CD4-positive, alpha-beta memory T cell (primary cell): ENCODE data around the gene ZNF74. TPM values are rescaled to one million over a fixed set of nuclear protein-coding genes. Genes with fewer than 3 reads are reported as not detected.

Experiments
- CTCF ChIA-PET: fragments of 350-600 bp; sonication (Branson Sonifier 250); formaldehyde crosslinking; loops from one replicate; lab custom pipeline; 2021; ENCODE audit warnings: inconsistent platforms; ENCODE audit not compliant: partially characterized antibody; lab: Charles Lee
- POLR2A ChIA-PET: fragments of 350-600 bp; sonication (Branson Sonifier 250); formaldehyde crosslinking; loops from one replicate; lab custom pipeline; 2021; ENCODE audit not compliant: partially characterized antibody; lab: Charles Lee
- DNase-seq, 5 donors: peaks; one replicate each; pipeline versions ENCODE4 v3.0.0 to v3.0.0-alpha.2; 2020 to 2022; ENCODE audit warnings: mixed read lengths in 1 of 5
- H3K27ac ChIP-seq: one replicate; pipeline ENCODE4 v1.7.0; 2013; ENCODE audit warnings: low read depth, low read length
- H3K27me3 ChIP-seq: 2 replicates; pipeline ENCODE4 v1.7.0; 2013; ENCODE audit warnings: mild to moderate bottlenecking, low read length, moderate library complexity; ENCODE audit not compliant: insufficient read depth
- H3K36me3 ChIP-seq: 2 replicates; pipeline ENCODE4 v1.7.0; 2013; ENCODE audit warnings: mild to moderate bottlenecking, low read length, moderate library complexity; ENCODE audit not compliant: insufficient read depth
- H3K4me1 ChIP-seq: 2 replicates; pipeline ENCODE4 v1.7.0; 2013; ENCODE audit warnings: mild to moderate bottlenecking, low read length, moderate library complexity; ENCODE audit not compliant: insufficient read depth
- H3K4me3 ChIP-seq, 2 donors: one replicate each; pipeline ENCODE4 v1.7.0; 2013; ENCODE audit warnings: low read length in 2 of 2, mild to moderate bottlenecking in 1 of 2
- H3K9me3 ChIP-seq, 2 donors: one replicate each; pipeline ENCODE4 v1.7.0; 2013; ENCODE audit warnings: low read length in 2 of 2, control low read depth in 1 of 2; ENCODE audit not compliant: control insufficient read depth in 1 of 2
- H3K27ac Mint-ChIP-seq, 7 donors: one replicate each; pipeline ENCODE4 v1.8.0; 2020 to 2021; ENCODE audit warnings: mixed read lengths in 7 of 7, mild to moderate bottlenecking in 6 of 7, inconsistent platforms in 3 of 7, moderate library complexity in 3 of 7
- H3K27me3 Mint-ChIP-seq, 2 donors: one replicate each; pipeline ENCODE4 v1.8.0; 2020 to 2021; ENCODE audit warnings: mixed read lengths in 2 of 2
- H3K36me3 Mint-ChIP-seq, 2 donors: one replicate each; pipeline ENCODE4 v1.8.0; 2020 to 2021; ENCODE audit warnings: mixed read lengths in 2 of 2, inconsistent platforms in 1 of 2, mild to moderate bottlenecking in 1 of 2
- H3K4me1 Mint-ChIP-seq, 4 donors: one replicate each; pipeline ENCODE4 v1.8.0; 2020 to 2021; ENCODE audit warnings: mixed read lengths in 4 of 4, mild to moderate bottlenecking in 1 of 4
- H3K4me3 Mint-ChIP-seq, 8 donors: one replicate each; pipeline ENCODE4 v1.8.0; 2020 to 2021; ENCODE audit warnings: mixed read lengths in 8 of 8, mild to moderate bottlenecking in 7 of 8, moderate library complexity in 6 of 8, inconsistent platforms in 3 of 8
- H3K9me3 Mint-ChIP-seq, 8 donors: one replicate each; pipeline ENCODE4 v1.8.0; 2020 to 2021; ENCODE audit warnings: mixed read lengths in 8 of 8, mild to moderate bottlenecking in 5 of 8, inconsistent platforms in 3 of 8, moderate library complexity in 1 of 8
- intact Hi-C: fragments of 100-400 bp; cut with micrococcal nuclease; formaldehyde crosslinking; loops from one replicate; pipeline ENCODE4 v1.15.1; 2023
- polyA plus RNA-seq, 2 donors: library from polyadenylated mRNA; unstranded; fragments of 300-500 nt; fragmentation: Illumina TruSeq; gene quantifications; one replicate each; pipeline ENCODE4 v1.2.3, GENCODE V29; 2021
- total RNA-seq, 2 experiments: library from RNA; stranded (reverse); gene quantifications; one replicate each; pipeline ENCODE4 v1.2.3, GENCODE V29; 2021

Gene ZNF74
- total and polyA plus RNA-seq, 4 experiments from 2014 or later = 3.0 to 17.4 (median 13.3) TPM

DNA sequence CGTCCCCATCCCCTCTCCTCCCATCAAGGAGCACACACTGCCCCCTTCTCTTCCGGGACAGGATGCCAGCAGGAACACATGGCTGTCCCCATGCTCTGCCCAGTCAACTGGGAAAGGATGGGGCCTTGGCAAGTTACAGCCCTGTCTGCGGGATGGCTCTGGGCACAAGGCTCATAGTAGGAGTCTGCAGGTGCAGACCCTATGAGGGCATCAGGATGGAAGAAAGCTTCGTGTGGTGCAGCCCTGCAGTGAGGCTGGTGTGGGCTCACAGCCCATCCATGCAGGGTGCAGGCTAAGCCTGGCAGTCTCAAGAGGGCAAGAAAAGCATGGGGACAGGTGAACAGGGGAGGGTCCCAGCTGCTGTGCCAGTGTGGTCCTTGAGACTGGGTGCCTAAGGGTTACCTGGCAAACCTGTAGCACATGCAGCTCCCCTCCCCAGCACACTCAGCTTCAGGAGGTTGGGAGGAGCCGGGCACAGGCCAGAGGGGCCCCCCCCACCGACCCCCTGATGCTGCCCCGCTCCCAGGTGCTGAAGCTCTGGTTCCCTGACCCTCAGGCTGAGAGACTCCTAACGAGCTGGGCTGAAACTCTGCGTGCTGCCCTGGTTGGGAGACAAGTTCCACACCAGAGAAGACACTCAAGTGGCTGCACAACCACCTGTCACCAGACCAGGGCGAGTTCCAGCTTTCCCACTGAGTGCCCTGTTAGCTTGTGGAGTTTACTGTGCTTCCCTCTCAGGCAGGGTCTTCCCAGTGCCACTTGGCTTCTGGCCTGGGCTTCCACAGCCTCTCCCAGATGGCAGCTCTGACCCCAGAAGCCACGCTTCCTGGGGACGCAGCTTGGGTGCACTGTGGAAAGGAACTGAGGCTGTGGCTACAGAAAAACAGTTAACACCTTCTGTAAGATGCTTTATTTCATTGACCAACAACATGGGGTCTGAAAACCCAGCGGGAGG is 47.0 kb downstream of the ZNF74 start:
- H3K4me3 Mint-ChIP-seq = no peak overlapping the region
- peaks cover 21% of the 10 kb centered on the region for H3K4me1 ChIP-seq
- no peak overlapping the region for H3K27ac ChIP-seq
- intact Hi-C loops = no loop called here
- peaks cover 5 to 14% (median 12%) of the 10 kb centered on the region in 4 donors for H3K4me1 Mint-ChIP-seq
- H3K36me3 Mint-ChIP-seq = peaks cover 18 to 19% of the 10 kb centered on the region in 2 donors
- peaks cover 16% of the 10 kb centered on the region for H3K27me3 ChIP-seq
- H3K27me3 Mint-ChIP-seq = peaks cover 11 to 13% of the 10 kb centered on the region in 2 donors
- H3K27ac Mint-ChIP-seq = no peak overlapping the region
- CTCF ChIA-PET = interaction anchor here (0.7 kb wide), 1 partner anchor 16 kb away, joined by 4 read pairs; no protein-coding TSS in a partner anchor
- POLR2A ChIA-PET = interaction anchor here (1.3 to 2.2 kb wide), 3 partner anchors 9 to 22 kb away, joined by 4 to 7 read pairs (median 5); no protein-coding TSS in a partner anchor
- no peak for DNase-seq
- no peak overlapping the region for H3K4me3 ChIP-seq
- no peaks in the 10 kb centered on the region for H3K9me3 ChIP-seq
- no peaks in the 10 kb centered on the region for H3K9me3 Mint-ChIP-seq
- H3K36me3 ChIP-seq = peaks cover 10% of the 10 kb centered on the region

DNA sequence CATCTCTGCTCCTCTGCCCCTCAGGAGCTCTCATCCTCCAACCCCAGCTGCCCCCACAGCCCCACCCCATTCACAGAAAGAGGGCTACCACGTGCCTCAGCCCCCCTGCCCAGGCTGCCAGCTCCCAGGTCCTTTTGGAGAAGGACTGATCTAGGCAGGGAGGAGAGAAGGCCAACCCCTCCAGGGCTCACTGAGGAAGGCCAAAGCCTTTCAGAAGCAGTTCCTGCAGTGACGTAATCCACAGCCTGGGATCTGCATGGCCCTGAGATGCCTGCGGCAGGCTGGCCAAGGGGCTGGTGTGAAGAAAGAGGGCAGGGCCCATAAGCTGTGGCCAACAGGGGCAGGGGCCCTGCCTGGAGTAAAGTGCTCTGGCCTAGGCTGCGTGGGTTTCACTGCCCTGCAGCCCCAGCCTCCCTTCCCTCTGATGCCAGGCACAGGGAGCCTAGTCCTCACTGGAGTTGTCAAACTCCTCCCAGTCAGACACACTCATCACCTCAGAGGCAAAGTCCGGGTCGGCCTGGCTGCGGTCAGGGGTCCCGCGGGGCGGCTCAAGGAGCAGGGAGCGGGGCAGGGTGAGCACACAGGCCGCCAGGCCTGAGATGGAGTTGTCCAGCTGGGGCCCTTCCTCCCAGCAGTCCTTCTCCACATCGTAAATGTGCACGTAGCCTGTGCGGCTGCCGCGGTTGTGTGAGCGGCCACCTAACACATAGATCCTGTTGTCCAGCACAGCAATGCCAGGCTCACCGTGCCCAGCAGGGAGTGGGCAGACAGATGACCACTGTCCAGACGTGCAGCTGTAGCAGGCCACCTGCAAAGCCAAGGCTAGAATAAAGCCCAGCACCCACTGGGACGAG is 47.9 kb downstream of the ZNF74 start:
- Histone ChIP-seq H3K9me3 (no peaks in the 10 kb centered on the region), H3K27ac (no peak overlapping the region), H3K4me1 (peaks cover 14% of the 10 kb centered on the region), H3K36me3 (peaks cover 17% of the 10 kb centered on the region), H3K4me3 (no peak overlapping the region), H3K27me3 (peaks cover 9% of the 10 kb centered on the region)
- no peak for DNase-seq
- peaks cover 23 to 26% of the 10 kb centered on the region in 2 donors for H3K36me3 Mint-ChIP-seq
- intact Hi-C loops = no loop called here
- ChIA-PET CTCF (interaction anchor here (0.7 kb wide), 1 partner anchor 15 kb away, joined by 4 read pairs; no protein-coding TSS in a partner anchor), POLR2A (interaction anchor here (1.3 to 2.2 kb wide), 2 partner anchors 13 to 21 kb away, joined by 4 to 7 read pairs; no protein-coding TSS in a partner anchor)
- no peaks in the 10 kb centered on the region for H3K9me3 Mint-ChIP-seq
- H3K4me3 Mint-ChIP-seq = no peak overlapping the region
- peaks cover 9 to 10% of the 10 kb centered on the region in 2 donors for H3K27me3 Mint-ChIP-seq
- H3K27ac Mint-ChIP-seq = no peak overlapping the region
- peaks cover 4 to 11% (median 10%) of the 10 kb centered on the region in 4 donors for H3K4me1 Mint-ChIP-seq

DNA sequence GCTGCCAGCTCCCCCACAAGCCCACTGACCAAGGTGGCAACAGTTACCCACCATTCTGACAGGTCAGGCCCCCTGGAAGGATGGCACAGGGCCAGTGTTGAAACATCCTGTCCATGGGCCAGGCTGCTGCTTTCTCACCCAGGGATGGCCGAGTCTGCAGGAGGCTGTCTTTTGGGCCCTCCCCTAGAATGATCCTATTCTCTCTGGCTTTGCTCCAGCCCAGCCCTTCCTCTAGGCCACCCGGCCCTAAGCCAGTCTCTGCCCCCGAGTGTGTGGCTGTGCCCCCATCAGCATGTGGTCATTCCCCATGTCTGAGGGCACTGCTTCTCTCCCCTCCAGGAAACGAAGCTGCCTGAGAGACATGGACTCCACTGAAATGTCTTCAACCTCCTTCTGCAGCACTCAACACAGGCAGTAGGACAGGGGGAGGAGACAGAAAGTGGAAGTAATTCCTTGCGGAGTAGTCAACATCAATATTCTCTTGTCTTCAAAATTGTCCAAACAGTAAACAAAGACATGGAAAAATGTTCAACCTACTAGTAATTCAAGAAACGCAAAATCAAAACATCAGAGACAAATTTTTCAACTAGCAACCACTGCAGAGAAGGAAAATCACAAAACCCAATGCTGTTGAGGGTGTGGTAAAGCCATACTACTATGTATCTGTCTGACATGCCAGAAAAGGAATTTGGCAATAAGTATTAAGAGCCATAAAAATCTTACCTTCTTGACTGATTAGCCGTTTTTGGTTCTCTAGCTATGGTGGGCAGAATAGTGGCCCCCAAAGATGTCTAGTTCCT is 48.7 kb downstream of the ZNF74 start:
- H3K27ac Mint-ChIP-seq = peak overlapping the region in 1 of 7 donors; percentile 68
- H3K4me1 Mint-ChIP-seq = peaks cover 0 to 7% (median 6%) of the 10 kb centered on the region in 4 donors
- no peak overlapping the region for H3K4me3 Mint-ChIP-seq
- Histone ChIP-seq H3K36me3 (peaks cover 17% of the 10 kb centered on the region), H3K27me3 (peaks cover 4% of the 10 kb centered on the region), H3K27ac (no peak overlapping the region), H3K4me1 (peaks cover 9% of the 10 kb centered on the region), H3K9me3 (no peaks in the 10 kb centered on the region), H3K4me3 (no peak overlapping the region)
- intact Hi-C loops = no loop called here
- H3K27me3 Mint-ChIP-seq = peaks cover 5 to 6% of the 10 kb centered on the region in 2 donors
- CTCF ChIA-PET = interaction anchor here (1.6 to 2.6 kb wide), 2 partner anchors 12 to 14 kb away, joined by 4 to 9 read pairs; no protein-coding TSS in a partner anchor
- peaks cover 27 to 29% of the 10 kb centered on the region in 2 donors for H3K36me3 Mint-ChIP-seq
- POLR2A ChIA-PET = interaction anchor here (2.2 kb wide), 1 partner anchor 14 kb away, joined by 7 read pairs; no protein-coding TSS in a partner anchor
- no peaks in the 10 kb centered on the region for H3K9me3 Mint-ChIP-seq
- no peak for DNase-seq

DNA sequence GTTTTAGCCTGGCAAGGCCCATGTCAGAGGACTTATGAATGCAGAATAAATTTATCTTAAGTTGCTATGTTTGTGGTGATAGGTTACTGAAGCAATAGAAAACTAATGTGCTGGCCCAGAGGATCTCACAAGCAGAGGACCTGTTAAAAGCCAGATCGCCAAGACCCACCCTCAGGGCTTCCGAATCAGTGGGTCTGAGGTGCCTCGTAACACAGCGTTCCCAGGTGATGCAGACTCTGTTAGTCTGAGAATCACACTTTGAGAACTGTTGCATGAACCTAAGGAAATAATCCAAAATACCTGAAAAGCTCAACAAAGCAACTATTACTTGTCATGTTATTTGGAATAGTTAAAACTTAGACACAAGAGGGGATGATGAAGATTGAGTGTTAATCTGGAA is 50.4 kb downstream of the ZNF74 start:
- Mint-ChIP-seq H3K4me1 (peaks cover 0 to 2% (median 0%) of the 10 kb centered on the region in 4 donors), H3K36me3 (peaks cover 27 to 32% of the 10 kb centered on the region in 2 donors), H3K27ac (no peak overlapping the region), H3K9me3 (no peaks in the 10 kb centered on the region), H3K27me3 (peaks cover 0 to 2% of the 10 kb centered on the region in 2 donors), H3K4me3 (no peak overlapping the region)
- H3K4me1 ChIP-seq = no peaks in the 10 kb centered on the region
- peaks cover 17% of the 10 kb centered on the region for H3K36me3 ChIP-seq
- ChIA-PET POLR2A (no interaction called here), CTCF (interaction anchor here (0.8 to 2.6 kb wide), 3 partner anchors 11 to 81 kb away, joined by 4 to 9 read pairs (median 4); no protein-coding TSS in a partner anchor)
- no peaks in the 10 kb centered on the region for H3K27me3 ChIP-seq
- no peak overlapping the region for H3K27ac ChIP-seq
- H3K4me3 ChIP-seq = no peak overlapping the region
- no peak for DNase-seq
- H3K9me3 ChIP-seq = no peaks in the 10 kb centered on the region
- intact Hi-C loops = no loop called here

DNA sequence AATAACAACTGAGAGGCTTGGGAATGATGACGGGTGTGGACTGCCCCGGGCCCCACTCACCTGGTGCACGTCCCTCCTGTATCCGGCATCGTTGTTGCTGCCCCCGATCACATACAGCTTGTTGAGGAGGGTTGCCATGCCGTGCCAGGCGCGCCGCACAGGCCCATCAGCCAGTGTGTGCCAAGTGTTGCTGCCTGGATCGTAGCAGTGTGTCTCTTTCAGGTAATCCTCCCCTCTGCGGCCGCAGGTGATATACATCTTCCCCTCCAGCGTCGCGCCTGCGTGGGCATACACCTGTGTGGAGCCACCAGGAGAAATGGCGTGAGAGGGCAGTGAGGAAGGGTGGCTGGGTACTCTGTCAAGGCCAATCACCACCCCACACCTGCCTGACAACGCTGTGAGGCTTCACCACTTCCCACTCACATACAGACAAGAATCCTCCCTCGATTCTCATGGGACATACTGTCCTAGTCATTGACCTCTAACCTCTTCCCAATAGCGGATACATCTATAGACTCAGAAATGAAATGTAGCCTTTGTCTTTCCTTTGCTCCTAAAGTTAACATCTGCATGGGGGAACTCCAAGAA is 52.5 kb downstream of the ZNF74 start:
- H3K27me3 ChIP-seq = no peaks in the 10 kb centered on the region
- H3K4me3 ChIP-seq = no peak overlapping the region
- intact Hi-C loops = no loop called here
- DNase-seq = no peak
- CTCF ChIA-PET = no interaction called here
- H3K4me1 ChIP-seq = no peaks in the 10 kb centered on the region
- H3K36me3 ChIP-seq = peaks cover 17% of the 10 kb centered on the region
- Mint-ChIP-seq H3K4me3 (no peak overlapping the region), H3K4me1 (peaks cover 0 to 3% (median under 1%) of the 10 kb centered on the region in 4 donors), H3K36me3 (peaks cover 33 to 41% of the 10 kb centered on the region in 2 donors), H3K27me3 (no peaks in the 10 kb centered on the region), H3K9me3 (no peaks in the 10 kb centered on the region), H3K27ac (no peak overlapping the region)
- POLR2A ChIA-PET = no interaction called here
- H3K9me3 ChIP-seq = no peaks in the 10 kb centered on the region
- no peak overlapping the region for H3K27ac ChIP-seq

DNA sequence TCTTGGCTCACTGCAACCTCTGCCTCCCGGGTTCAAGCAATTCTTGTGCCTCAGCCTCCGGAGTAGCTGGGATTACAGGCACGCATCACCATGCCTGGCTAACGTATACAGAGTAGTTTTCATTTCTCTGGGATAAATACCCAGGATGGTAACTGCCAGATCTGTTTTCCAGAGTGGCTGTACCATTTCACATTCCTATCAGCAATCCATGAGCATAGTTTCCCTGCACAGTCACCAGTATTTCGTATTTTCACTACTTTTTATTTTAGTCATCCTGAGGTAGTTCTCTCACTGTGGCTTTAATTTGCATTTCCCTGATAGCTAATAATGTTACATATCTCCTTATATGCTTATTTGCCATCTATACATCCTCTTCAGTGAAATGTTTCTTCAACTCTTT is 54.7 kb downstream of the ZNF74 start:
- Histone ChIP-seq H3K36me3 (peaks cover 17% of the 10 kb centered on the region), H3K27me3 (no peaks in the 10 kb centered on the region), H3K9me3 (no peaks in the 10 kb centered on the region), H3K4me1 (no peaks in the 10 kb centered on the region), H3K27ac (no peak overlapping the region), H3K4me3 (no peak overlapping the region)
- POLR2A ChIA-PET = no interaction called here
- Mint-ChIP-seq H3K9me3 (no peaks in the 10 kb centered on the region), H3K27me3 (no peaks in the 10 kb centered on the region), H3K36me3 (peaks cover 31 to 40% of the 10 kb centered on the region in 2 donors), H3K27ac (peak overlapping the region in 1 of 7 donors; percentile 70), H3K4me1 (peaks cover 0 to 3% (median under 1%) of the 10 kb centered on the region in 4 donors), H3K4me3 (no peak overlapping the region)
- CTCF ChIA-PET = interaction anchor here (1.2 to 2.3 kb wide), 2 partner anchors 8 to 30 kb away, joined by 4 to 9 read pairs; no protein-coding TSS in a partner anchor
- intact Hi-C loops = no loop called here
- no peak for DNase-seq
